Measurements from ENCODE around the gene TM4SF5.

TM4SF5 gene

GRCh38 chr17:4789951-4790704, 18.4 kb downstream of the TM4SF5 start:
- Mint-ChIP-seq H3K4me3 (peak overlapping the region; percentile 84), H3K4me1 (peaks cover 37% of the 10 kb centered on the region), H3K27me3 (peaks cover 61% of the 10 kb centered on the region), H3K27ac (peak overlapping the region; percentile 92), H3K9me3 (no peaks in the 10 kb centered on the region), H3K36me3 (no peaks in the 10 kb centered on the region)
- CTCF ChIA-PET = interaction anchor here (0.6 to 3.9 kb wide), 24 partner anchors 9 to 223 kb away, joined by 3 to 28 read pairs (median 4); partner anchors contain the start of genes ARRB2, C17orf107, CHRNE and MED11
- DNase-seq = peak; percentile 85

DNA sequence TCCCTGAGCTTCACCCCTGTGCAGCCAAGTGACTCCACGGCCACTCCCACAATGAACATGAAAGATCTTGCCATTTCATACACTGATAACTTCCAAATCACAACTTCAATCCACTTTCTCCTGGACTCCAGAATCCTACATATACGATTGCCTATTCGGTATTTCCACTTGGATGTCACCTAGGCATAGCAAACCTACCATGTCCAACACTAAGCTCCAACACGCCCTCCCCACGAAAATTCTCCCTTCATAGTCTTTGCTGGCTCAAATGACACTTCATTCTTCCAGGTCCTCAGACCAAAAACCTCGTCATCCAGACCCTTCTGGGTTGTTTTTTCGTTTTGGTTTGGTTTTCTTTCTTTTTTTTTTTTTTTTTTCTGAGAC, 19.0 kb downstream of the TM4SF5 start:
- Mint-ChIP-seq H3K9me3 (no peaks in the 10 kb centered on the region), H3K4me3 (peak overlapping the region; percentile 84), H3K4me1 (peaks cover 35% of the 10 kb centered on the region), H3K27me3 (peaks cover 56% of the 10 kb centered on the region), H3K36me3 (no peaks in the 10 kb centered on the region), H3K27ac (peak overlapping the region; percentile 92)
- CTCF ChIA-PET = interaction anchor here (0.8 to 3.9 kb wide), 18 partner anchors 9 to 224 kb away, joined by 3 to 28 read pairs (median 6); partner anchors contain the start of genes ARRB2, C17orf107, CHRNE and MED11
- no peak for DNase-seq

GRCh38 chr17:4795168-4795567, 23.5 kb downstream of the TM4SF5 start:
- Mint-ChIP-seq H3K4me1 (peaks cover 26% of the 10 kb centered on the region), H3K27ac (peak overlapping the region; percentile 95), H3K9me3 (no peaks in the 10 kb centered on the region), H3K4me3 (no peak overlapping the region), H3K36me3 (peaks cover 14% of the 10 kb centered on the region), H3K27me3 (peaks cover 14% of the 10 kb centered on the region)
- no peak for DNase-seq
- CTCF ChIA-PET = no interaction called here

DNA sequence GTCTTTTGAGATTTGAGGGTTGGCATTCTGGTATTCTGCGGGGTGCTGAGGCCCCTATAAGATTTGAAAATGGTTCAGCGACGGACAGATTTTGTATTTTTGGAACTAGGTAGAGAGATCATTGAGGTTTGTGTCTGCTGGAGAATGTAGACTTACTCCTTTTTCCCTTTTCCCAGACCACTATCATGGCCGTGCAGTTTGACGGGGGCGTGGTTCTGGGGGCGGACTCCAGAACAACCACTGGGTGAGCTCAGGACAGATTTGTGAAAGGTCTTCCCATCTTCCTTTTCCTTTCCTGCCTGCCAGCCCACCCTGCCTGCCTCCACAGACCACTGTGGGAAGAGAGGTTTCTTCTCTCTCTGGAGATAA, 24.9 kb downstream of the TM4SF5 start:
- no peaks in the 10 kb centered on the region for H3K9me3 Mint-ChIP-seq
- H3K4me3 Mint-ChIP-seq = peak overlapping the region; percentile 99
- DNase-seq = peak; percentile 47
- peaks cover 15% of the 10 kb centered on the region for H3K4me1 Mint-ChIP-seq
- peak overlapping the region; percentile 95 for H3K27ac Mint-ChIP-seq
- peaks cover 14% of the 10 kb centered on the region for H3K36me3 Mint-ChIP-seq
- CTCF ChIA-PET = interaction anchor here (0.6 to 1.0 kb wide), 2 partner anchors 10 to 103 kb away, joined by 3 read pairs; partner anchors contain the start of gene C17orf107
- peaks cover 14% of the 10 kb centered on the region for H3K27me3 Mint-ChIP-seq

DNA sequence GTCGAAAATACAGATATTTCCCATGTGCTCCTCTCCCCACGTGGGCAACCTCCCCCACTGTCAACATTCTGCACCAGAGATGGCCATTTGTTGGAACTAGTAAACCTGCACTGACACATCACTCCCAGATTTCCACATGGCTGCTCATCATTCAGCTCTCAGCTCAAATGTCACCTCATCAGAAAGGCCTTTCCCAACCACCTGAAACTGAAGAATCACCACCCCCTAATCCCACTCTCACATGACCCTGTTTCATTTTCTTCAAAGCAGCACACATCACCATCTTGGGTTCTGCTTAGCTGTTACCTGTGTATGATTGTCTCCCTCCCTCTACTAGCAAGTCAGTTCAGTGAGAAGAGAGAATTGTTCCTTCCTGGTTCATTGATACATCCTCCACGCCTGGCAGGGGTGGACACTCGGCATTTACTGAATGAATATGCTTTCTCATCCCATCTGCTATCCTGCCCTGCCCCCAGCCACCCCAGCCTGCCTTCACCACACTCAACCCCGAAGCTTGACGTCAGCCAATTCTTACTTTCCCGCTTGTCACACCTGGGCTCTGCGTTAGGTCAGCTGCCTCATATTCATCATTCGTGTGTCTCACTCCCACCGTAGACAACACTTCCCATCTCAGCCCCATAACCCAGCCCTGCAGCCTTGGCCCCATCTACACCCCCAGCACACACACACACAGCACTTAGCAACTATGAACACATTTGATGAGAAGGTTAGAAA, 28.9 kb downstream of the TM4SF5 start:
- CTCF ChIA-PET = no interaction called here
- no peak for DNase-seq
- H3K4me3 Mint-ChIP-seq = no peak overlapping the region
- no peaks in the 10 kb centered on the region for H3K27me3 Mint-ChIP-seq
- no peak overlapping the region for H3K27ac Mint-ChIP-seq
- peaks cover 14% of the 10 kb centered on the region for H3K36me3 Mint-ChIP-seq
- H3K9me3 Mint-ChIP-seq = no peaks in the 10 kb centered on the region
- peaks cover 12% of the 10 kb centered on the region for H3K4me1 Mint-ChIP-seq

DNA sequence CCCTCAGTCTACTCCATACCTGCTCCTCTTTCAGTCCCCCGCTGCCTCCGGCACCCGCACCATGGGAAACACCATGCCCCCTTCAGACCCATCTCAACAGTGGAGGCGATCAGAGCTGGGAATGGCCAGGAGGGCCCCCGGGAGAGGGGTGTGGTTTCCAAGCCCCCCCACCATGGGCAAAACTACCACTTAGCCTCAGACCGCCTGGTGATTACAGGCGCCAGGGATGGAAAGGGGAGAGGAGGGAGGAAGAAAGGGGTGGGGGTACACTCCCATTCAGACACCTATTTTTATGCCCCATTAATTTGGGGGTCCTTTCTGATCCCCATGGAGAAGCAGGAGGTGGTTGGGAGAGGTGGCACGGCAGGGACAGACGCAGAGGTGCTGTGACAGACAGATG, 30.5 kb downstream of the TM4SF5 start, which contains the start of gene C17orf114:
Gene C17orf114, minus strand, starts transcription at position 101 of the 400 bp plus-strand sequence.
- peaks cover 6% of the 10 kb centered on the region for H3K4me1 Mint-ChIP-seq
- no peaks in the 10 kb centered on the region for H3K9me3 Mint-ChIP-seq
- no peak within 1 kb of the TSS for H3K27ac Mint-ChIP-seq
- peaks cover 7% of the 10 kb centered on the region for H3K36me3 Mint-ChIP-seq
- no peak within 1 kb of the TSS for H3K4me3 Mint-ChIP-seq
- DNase-seq = no peak
- no peaks in the 10 kb centered on the region for H3K27me3 Mint-ChIP-seq
- CTCF ChIA-PET = no interaction called here

- no peak overlapping the region for H3K27ac Mint-ChIP-seq
- no peaks in the 10 kb centered on the region for H3K9me3 Mint-ChIP-seq
- peak overlapping the region; percentile 77 for H3K4me3 Mint-ChIP-seq
- CTCF ChIA-PET = interaction anchor here (0.9 to 1.0 kb wide), 2 partner anchors 11 to 75 kb away, joined by 3 read pairs; partner anchors contain the start of genes MED11 and PSMB6
- H3K36me3 Mint-ChIP-seq = peaks cover 8% of the 10 kb centered on the region
- H3K27me3 Mint-ChIP-seq = peaks cover 4% of the 10 kb centered on the region
- peaks cover 20% of the 10 kb centered on the region for H3K4me1 Mint-ChIP-seq
- DNase-seq = no peak
Measured at GRCh38 chr17:4806456-4806776, 34.7 kb downstream of the TM4SF5 start.

GRCh38 chr17:4806777-4807604, 35.3 kb downstream of the TM4SF5 start, which contains the start of gene PLD2:
Gene PLD2 (plus strand): TSS chr17:4807152. CDS start chr17:4807773, 621 bp downstream.
- no peaks in the 10 kb centered on the region for H3K9me3 Mint-ChIP-seq
- H3K27ac Mint-ChIP-seq = peak within 1 kb of the TSS; percentile 58
- peaks cover 8% of the 10 kb centered on the region for H3K36me3 Mint-ChIP-seq
- H3K27me3 Mint-ChIP-seq = peaks cover 4% of the 10 kb centered on the region
- DNase-seq = peak; percentile 92
- peak within 1 kb of the TSS; percentile 78 for H3K4me3 Mint-ChIP-seq
- CTCF ChIA-PET = interaction anchor here (0.9 to 2.1 kb wide), 3 partner anchors 11 to 75 kb away, joined by 3 to 7 read pairs (median 3); partner anchors contain the start of genes MED11 and PSMB6
- peaks cover 20% of the 10 kb centered on the region for H3K4me1 Mint-ChIP-seq

DNA sequence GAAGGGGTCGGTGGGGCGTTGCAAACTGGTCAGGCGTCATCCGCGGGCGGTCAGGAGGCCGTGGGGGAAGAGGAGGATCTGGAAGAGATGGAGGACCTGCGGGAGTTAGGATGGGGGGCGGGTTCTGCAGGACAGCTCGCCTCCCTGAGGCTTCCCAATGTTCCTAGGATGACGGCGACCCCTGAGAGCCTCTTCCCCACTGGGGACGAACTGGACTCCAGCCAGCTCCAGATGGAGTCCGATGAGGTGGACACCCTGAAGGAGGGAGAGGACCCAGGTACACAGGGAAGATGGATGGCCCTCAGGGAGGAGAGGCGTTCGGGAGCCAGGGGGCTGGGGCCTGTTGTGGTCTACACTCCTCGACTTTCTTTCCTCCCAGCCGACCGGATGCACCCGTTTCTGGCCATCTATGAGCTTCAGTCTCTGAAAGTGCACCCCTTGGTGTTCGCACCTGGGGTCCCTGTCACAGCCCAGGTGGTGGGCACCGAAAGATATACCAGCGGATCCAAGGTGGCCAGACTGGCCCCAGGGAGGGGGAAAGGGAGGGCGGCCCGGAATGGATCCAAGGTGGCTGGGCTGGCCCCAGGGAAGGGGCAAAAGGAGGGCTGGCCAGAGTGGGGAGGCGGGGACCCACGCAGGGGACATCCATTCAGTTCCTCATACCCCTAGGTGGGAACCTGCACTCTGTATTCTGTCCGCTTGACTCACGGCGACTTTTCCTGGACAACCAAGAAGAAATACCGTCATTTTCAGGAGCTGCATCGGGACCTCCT, 36.1 kb downstream of the TM4SF5 start:
- CTCF ChIA-PET = interaction anchor here (2.1 kb wide), 1 partner anchor 18 kb away, joined by 7 read pairs; no protein-coding TSS in a partner anchor
- Mint-ChIP-seq H3K9me3 (no peaks in the 10 kb centered on the region), H3K27me3 (peaks cover 4% of the 10 kb centered on the region), H3K4me3 (peak overlapping the region; percentile 78), H3K27ac (peak overlapping the region; percentile 58), H3K36me3 (peaks cover 8% of the 10 kb centered on the region), H3K4me1 (peaks cover 20% of the 10 kb centered on the region)
- DNase-seq = no peak

GRCh38 chr17:4808378-4808767, 36.7 kb downstream of the TM4SF5 start:
- peaks cover 4% of the 10 kb centered on the region for H3K27me3 Mint-ChIP-seq
- H3K4me1 Mint-ChIP-seq = peaks cover 20% of the 10 kb centered on the region
- peak overlapping the region; percentile 78 for H3K4me3 Mint-ChIP-seq
- no peak overlapping the region for H3K27ac Mint-ChIP-seq
- peaks cover 8% of the 10 kb centered on the region for H3K36me3 Mint-ChIP-seq
- H3K9me3 Mint-ChIP-seq = no peaks in the 10 kb centered on the region
- no peak for DNase-seq
- CTCF ChIA-PET = interaction anchor here (2.1 kb wide), 1 partner anchor 18 kb away, joined by 7 read pairs; no protein-coding TSS in a partner anchor

DNA sequence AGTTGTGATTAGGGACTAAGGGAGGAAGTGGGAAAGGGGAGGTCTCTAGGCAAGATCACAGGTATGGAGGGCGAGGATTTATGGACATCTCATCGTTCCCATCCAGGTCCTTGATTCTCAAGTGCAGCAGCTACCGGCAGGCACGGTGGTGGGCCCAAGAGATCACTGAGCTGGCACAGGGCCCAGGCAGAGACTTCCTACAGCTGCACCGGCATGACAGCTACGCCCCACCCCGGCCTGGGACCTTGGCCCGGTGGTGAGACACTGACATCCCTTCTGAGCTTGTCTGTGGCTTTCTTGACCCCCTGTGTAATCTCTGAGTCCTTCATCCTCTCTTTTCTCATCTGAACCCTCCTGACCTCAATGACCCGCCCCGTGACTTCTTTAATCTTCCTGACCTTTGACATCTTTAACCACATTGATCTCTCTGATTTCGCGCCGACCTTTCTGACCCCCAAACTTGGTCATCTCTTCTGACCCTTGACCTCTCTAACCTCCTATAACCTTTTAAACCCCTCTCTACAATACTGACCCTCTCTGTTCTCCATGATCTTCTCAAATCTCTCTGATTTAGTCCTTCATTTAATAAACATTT, 39.1 kb downstream of the TM4SF5 start:
- Mint-ChIP-seq H3K4me3 (no peak overlapping the region), H3K27me3 (peaks cover 4% of the 10 kb centered on the region), H3K4me1 (peaks cover 20% of the 10 kb centered on the region), H3K27ac (no peak overlapping the region), H3K9me3 (no peaks in the 10 kb centered on the region), H3K36me3 (peaks cover 8% of the 10 kb centered on the region)
- CTCF ChIA-PET = no interaction called here
- DNase-seq = no peak

- Mint-ChIP-seq H3K36me3 (peaks cover 11% of the 10 kb centered on the region), H3K4me1 (peaks cover 14% of the 10 kb centered on the region), H3K9me3 (no peaks in the 10 kb centered on the region), H3K27ac (no peak overlapping the region), H3K4me3 (no peak overlapping the region), H3K27me3 (peaks cover 4% of the 10 kb centered on the region)
- CTCF ChIA-PET = no interaction called here
- DNase-seq = no peak
Measured at GRCh38 chr17:4811471-4811870, 39.8 kb downstream of the TM4SF5 start.

DNA sequence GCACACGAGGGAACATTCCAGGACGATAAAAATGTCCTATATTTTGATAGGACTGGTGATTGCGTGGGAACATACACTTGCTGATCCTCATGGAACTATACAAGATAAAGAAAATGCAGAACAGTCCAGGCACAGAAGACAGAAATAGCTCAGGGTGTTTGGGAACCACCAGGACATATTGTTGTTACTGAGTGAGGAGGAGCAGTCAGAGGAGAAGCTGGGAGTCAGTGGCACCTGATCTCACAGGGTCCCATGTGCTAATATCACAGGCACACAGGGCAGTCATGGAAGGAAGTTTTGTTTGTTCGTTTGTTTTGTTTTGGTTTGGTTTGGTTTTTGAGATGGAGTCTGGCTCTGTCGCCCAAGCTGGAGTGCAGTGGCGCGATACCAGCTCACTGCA, 41.0 kb downstream of the TM4SF5 start:
- Mint-ChIP-seq H3K27ac (no peak overlapping the region), H3K36me3 (peaks cover 11% of the 10 kb centered on the region), H3K4me3 (no peak overlapping the region), H3K9me3 (no peaks in the 10 kb centered on the region), H3K4me1 (peaks cover 11% of the 10 kb centered on the region), H3K27me3 (peaks cover 2% of the 10 kb centered on the region)
- DNase-seq = no peak
- CTCF ChIA-PET = no interaction called here
